IMR-90 (cell line): ENCODE measurements around the gene TTC24. TPM values are rescaled to one million over a fixed set of nuclear protein-coding genes. Genes with fewer than 3 reads are reported as not detected.

Experiments used
- ATAC-seq: fragments of 200-7000 bp; cut with Tn5 transposase; 2 replicates; pipeline ENCODE4 v1.9.1; 2020; ENCODE audit warnings: low read depth, mild to moderate bottlenecking, moderate library complexity
- BruUV-seq: library from RNA; stranded (reverse); fragments of 400-500 nt; replicated peaks from 2 replicates; lab custom pipeline; 2021; lab: Mats Ljungman, UMichigan
- CTCF ChIA-PET: fragments of 300-600 bp; formaldehyde crosslinking; extraction: SDS; loops from one replicate; lab custom pipeline; 2021; ENCODE audit warnings: antibody characterized with exemption; lab: Yijun Ruan, JAX
- POLR2A ChIA-PET: fragments of 300-600 bp; sonication (Branson Sonifier 250); formaldehyde crosslinking; loops from one replicate; lab custom pipeline; 2022; ENCODE audit warnings: antibody characterized with exemption; ENCODE audit not compliant: unreplicated experiment; lab: Charles Lee
- DNase-seq: peaks from one replicate; pipeline ENCODE4 v3.0.0; 2013
- H2AFZ ChIP-seq: replicated peaks from 2 replicates; pipeline ENCODE3; 2013; ENCODE audit warnings: low read length, mild to moderate bottlenecking; ENCODE audit not compliant: poor library complexity
- H2AK5ac ChIP-seq: 2 replicates; pipeline ENCODE4 v1.6.1; 2013; ENCODE audit warnings: low read depth, low read length, inconsistent platforms
- H2AK9ac ChIP-seq: replicated peaks from 2 replicates; pipeline ENCODE3; 2013; ENCODE audit warnings: mild to moderate bottlenecking, low read depth, low read length, moderate library complexity; ENCODE audit not compliant: poor library complexity
- H2BK120ac ChIP-seq: 2 replicates; pipeline ENCODE4 v1.6.1; 2013; ENCODE audit warnings: low read depth, low read length, inconsistent platforms
- H2BK15ac ChIP-seq: 3 replicates; pipeline ENCODE4 v1.6.1; 2013; ENCODE audit warnings: low read depth, low read length, inconsistent platforms
- H2BK20ac ChIP-seq: 2 replicates; pipeline ENCODE4 v1.6.1; 2013; ENCODE audit warnings: low read depth, mild to moderate bottlenecking, inconsistent platforms, low read length, moderate library complexity
- H2BK5ac ChIP-seq: 2 replicates; pipeline ENCODE4 v1.6.1; 2013; ENCODE audit warnings: mild to moderate bottlenecking, low read depth, low read length, inconsistent platforms; ENCODE audit not compliant: poor library complexity, severe bottlenecking
- H3K14ac ChIP-seq: replicated peaks from 2 replicates; pipeline ENCODE4 v1.6.1; 2013; ENCODE audit warnings: low read depth, low read length, inconsistent platforms
- H3K18ac ChIP-seq: 2 replicates; pipeline ENCODE4 v1.6.1; 2013; ENCODE audit warnings: low read depth, low read length, control low read depth
- H3K23ac ChIP-seq: 2 replicates; pipeline ENCODE4 v1.6.1; 2013; ENCODE audit warnings: low read depth, low read length, inconsistent platforms
- H3K27ac ChIP-seq: 2 replicates; pipeline ENCODE4 v1.5.1; 2013; ENCODE audit warnings: mild to moderate bottlenecking, control low read depth, low read length; ENCODE audit not compliant: insufficient read depth
- H3K27me3 ChIP-seq: 2 replicates; pipeline ENCODE4 v1.6.1; 2013; ENCODE audit warnings: low read length; ENCODE audit not compliant: control insufficient read depth, insufficient read depth
- H3K36me3 ChIP-seq: 2 replicates; pipeline ENCODE4 v1.6.1; 2013; ENCODE audit warnings: low read length, mixed read lengths; ENCODE audit not compliant: control insufficient read depth, insufficient read depth
- H3K4ac ChIP-seq: 2 replicates; pipeline ENCODE4 v1.6.1; 2013; ENCODE audit warnings: low read depth, low read length, inconsistent platforms
- H3K4me1 ChIP-seq: 2 replicates; pipeline ENCODE4 v1.6.1; 2013; ENCODE audit warnings: low read length, mixed read lengths; ENCODE audit not compliant: control insufficient read depth, insufficient read depth
- H3K4me2 ChIP-seq: 2 replicates; pipeline ENCODE4 v1.6.1; 2013; ENCODE audit warnings: low read depth, mild to moderate bottlenecking, control low read depth, low read length, moderate library complexity
- H3K4me3 ChIP-seq: 2 replicates; pipeline ENCODE4 v1.5.1; 2013; ENCODE audit warnings: low read depth, mild to moderate bottlenecking, control low read depth, low read length, moderate library complexity; ENCODE audit not compliant: insufficient read depth
- H3K56ac ChIP-seq: 2 replicates; pipeline ENCODE4 v1.6.1; 2013; ENCODE audit warnings: low read length, inconsistent platforms; ENCODE audit not compliant: insufficient read depth; ENCODE audit errors: extremely low read depth
- H3K79me1 ChIP-seq, 2 experiments: 2 replicates each; pipeline ENCODE4 v1.6.1; 2013; ENCODE audit warnings: low read length in 2 of 2, inconsistent platforms in 1 of 2, low read depth in 1 of 2
- H3K9ac ChIP-seq: 2 replicates; pipeline ENCODE4 v1.6.1; 2013; ENCODE audit warnings: low read depth, low read length, control low read depth
- H3K9me1 ChIP-seq: 2 replicates; pipeline ENCODE4 v1.6.1; 2013; ENCODE audit warnings: low read length, inconsistent platforms; ENCODE audit not compliant: insufficient read depth
- H3K9me3 ChIP-seq: 2 replicates; pipeline ENCODE4 v1.6.1; 2013; ENCODE audit warnings: low read length; ENCODE audit not compliant: control insufficient read depth, insufficient read depth
- H4K20me1 ChIP-seq: 2 replicates; pipeline ENCODE4 v1.6.1; 2013; ENCODE audit warnings: low read length, inconsistent platforms; ENCODE audit not compliant: insufficient read depth
- H4K5ac ChIP-seq: 2 replicates; pipeline ENCODE4 v1.6.1; 2013; ENCODE audit warnings: mild to moderate bottlenecking, low read depth, low read length, control low read depth
- H4K8ac ChIP-seq, 2 experiments: 2 replicates each; pipeline ENCODE4 v1.6.1; 2013; ENCODE audit warnings: low read depth in 2 of 2, low read length in 2 of 2, control low read depth in 1 of 2, inconsistent platforms in 1 of 2
- H4K91ac ChIP-seq: 2 replicates; pipeline ENCODE4 v1.6.1; 2013; ENCODE audit warnings: low read depth, low read length, inconsistent platforms; ENCODE audit not compliant: insufficient read depth
- BHLHE40 ChIP-seq: fragments of 150-350 bp; IDR thresholded peaks from 2 replicates; pipeline ENCODE4 v1.6.1; 2016; ENCODE audit warnings: mild to moderate bottlenecking, low read depth, low read length
- CEBPB ChIP-seq: IDR thresholded peaks from 2 replicates; pipeline ENCODE4 v1.6.1; 2012; ENCODE audit warnings: low read depth, low read length, improper control_type of control experiment
- CHD1 ChIP-seq: IDR thresholded peaks from 2 replicates; pipeline ENCODE4 v1.6.1; 2012; ENCODE audit warnings: low read depth, low read length, improper control_type of control experiment
- ELK1 ChIP-seq: fragments of 150-350 bp; IDR thresholded peaks from 2 replicates; pipeline ENCODE4 v1.6.1; 2016; ENCODE audit warnings: low read depth, mild to moderate bottlenecking, low read length, moderate library complexity, borderline replicate concordance
- FOS ChIP-seq: fragments of 150-350 bp; IDR thresholded peaks from 2 replicates; pipeline ENCODE4 v1.6.1; 2016; ENCODE audit warnings: low read depth, low read length
- MAFK ChIP-seq: IDR thresholded peaks from 2 replicates; pipeline ENCODE4 v1.6.1; 2012; ENCODE audit warnings: low read depth, low read length, improper control_type of control experiment
- MAZ ChIP-seq: IDR thresholded peaks from 2 replicates; pipeline ENCODE4 v1.6.1; 2012; ENCODE audit warnings: low read depth, mild to moderate bottlenecking, low read length, improper control_type of control experiment, moderate library complexity, borderline replicate concordance
- MXI1 ChIP-seq: IDR thresholded peaks from 2 replicates; pipeline ENCODE4 v1.6.1; 2012; ENCODE audit warnings: low read depth, mild to moderate bottlenecking, low read length, moderate library complexity, borderline replicate concordance
- NFE2L2 ChIP-seq: fragments of 150-350 bp; IDR thresholded peaks from 2 replicates; pipeline ENCODE4 v1.6.1; 2016; ENCODE audit warnings: low read depth, mild to moderate bottlenecking, low read length
- POLR2A ChIP-seq: IDR thresholded peaks from 2 replicates; pipeline ENCODE4 v1.6.1; 2012; ENCODE audit warnings: mild to moderate bottlenecking, low read depth, low read length
- RAD21 ChIP-seq: IDR thresholded peaks from 2 replicates; pipeline ENCODE4 v1.6.1; 2012; ENCODE audit warnings: low read length, improper control_type of control experiment
- RCOR1 ChIP-seq: IDR thresholded peaks from 2 replicates; pipeline ENCODE4 v1.6.1; 2012; ENCODE audit warnings: mild to moderate bottlenecking, low read length, improper control_type of control experiment; ENCODE audit not compliant: insufficient replicate concordance
- RFX5 ChIP-seq: IDR thresholded peaks from 2 replicates; pipeline ENCODE4 v1.8.0; 2012; ENCODE audit warnings: low read depth, mild to moderate bottlenecking, low read length, moderate library complexity
- SMC3 ChIP-seq: fragments of 150-350 bp; IDR thresholded peaks from 2 replicates; pipeline ENCODE4 v1.6.1; 2016; ENCODE audit warnings: low read depth, mild to moderate bottlenecking, antibody characterized with exemption, low read length, moderate library complexity
- USF2 ChIP-seq: fragments of 150-350 bp; IDR thresholded peaks from 2 replicates; pipeline ENCODE4 v1.6.1; 2017; ENCODE audit warnings: mild to moderate bottlenecking, antibody characterized with exemption, low read length, low read depth
- WGBS, 2 experiments: methylation state at CpG; one replicate each; pipeline versions ENCODE4 v1.1.5 to v1.1.7; 2013; ENCODE audit warnings: missing lambda C conversion rate in 2 of 2; ENCODE audit not compliant: insufficient read length in 1 of 2; ENCODE audit errors: extremely low coverage in 2 of 2; 5-methylcytosine and 5-hydroxymethylcytosine counted together
- dilution Hi-C: fragments of 300-500 bp; cut with HindIII; formaldehyde crosslinking; loops from one replicate; pipeline ENCODE4 v1.14.3; 2018; ENCODE audit warnings: low sequenced_read_pairs; ENCODE audit not compliant: unreplicated experiment
- in situ Hi-C: fragments of 300-500 bp; cut with MboI; formaldehyde crosslinking; loops from 3 replicates; pipeline ENCODE4 v1.14.3; 2019; ENCODE audit warnings: low sequenced_read_pairs, inconsistent platforms, mixed read lengths
- intact Hi-C: fragments of 100-400 bp; cut with micrococcal nuclease; formaldehyde crosslinking; loops from 2 replicates; pipeline ENCODE4 v1.10.0; 2022
- polyA plus RNA-seq, 3 experiments: library from polyadenylated mRNA; depleted of rRNA; stranded (reverse); fragments of >200 nt; gene quantifications; 2 replicates each; pipeline ENCODE4 v1.2.3, GENCODE V29; 2012; ENCODE audit warnings: low replicate concordance in 1 of 3
- total RNA-seq: library from RNA; depleted of rRNA; stranded (reverse); fragments of >200 nt; gene quantifications from 2 replicates; pipeline ENCODE4 v1.2.3, GENCODE V29; 2012
- TF ChIP-seq, protein P1 (sequence below): conservative IDR thresholded peaks from 2 replicates; pipeline ENCODE4 v1.5.1; 2012; ENCODE audit warnings: mild to moderate bottlenecking, low read depth, low read length, improper control_type of control experiment

Gene TTC24
- total and polyA plus RNA-seq, 2 of the 4 experiments (the other 2 are of a cell fraction): not detected

GRCh38 chr1:156547982-156548381, 31.5 kb upstream of the TTC24 start:
- Histone ChIP-seq H2AFZ (no peak overlapping the region), H3K79me1 (peaks cover 0 to 16% of the 10 kb centered on the region in 2 experiments; a peak in 2 of 4 replicates), H2AK5ac (no peak overlapping the region), H3K23ac (no peak overlapping the region), H3K4me3 (no peak overlapping the region), H2BK20ac (no peak overlapping the region), H3K4me1 (no peaks in the 10 kb centered on the region), H4K8ac (no peak overlapping the region), H3K27me3 (no peaks in the 10 kb centered on the region), H4K91ac (no peak overlapping the region), H3K9me3 (no peaks in the 10 kb centered on the region), H2BK15ac (no peak overlapping the region), H3K14ac (no peak overlapping the region), H3K18ac (no peak overlapping the region), H3K9me1 (peaks cover 13% of the 10 kb centered on the region), H4K5ac (no peak overlapping the region), H3K4ac (no peak overlapping the region), H3K36me3 (peaks cover 14% of the 10 kb centered on the region), H2BK5ac (no peak overlapping the region), H3K27ac (no peak overlapping the region), H3K56ac (no peak overlapping the region), H2AK9ac (no peak overlapping the region), H3K4me2 (no peak overlapping the region), H3K9ac (no peak overlapping the region), H2BK120ac (no peak overlapping the region), H4K20me1 (no peaks in the 10 kb centered on the region)
- no peak for ATAC-seq
- no TSS peak for BruUV-seq
- 100% methylated on average over 1 of the region's 9 CpGs; no CpG with 5 or more reads in 1 of the 2 experiments for WGBS, 2 experiments
- TF ChIP-seq MAZ (no peak), MAFK (no peak), CHD1 (no peak), RFX5 (no peak), RCOR1 (no peak), MXI1 (no peak), POLR2A (no peak), ELK1 (no peak), RAD21 (no peak), NFE2L2 (no peak), CEBPB (no peak), USF2 (no peak), SMC3 (no peak), BHLHE40 (no peak), FOS (no peak)
- TF ChIP-seq, protein P1, sequence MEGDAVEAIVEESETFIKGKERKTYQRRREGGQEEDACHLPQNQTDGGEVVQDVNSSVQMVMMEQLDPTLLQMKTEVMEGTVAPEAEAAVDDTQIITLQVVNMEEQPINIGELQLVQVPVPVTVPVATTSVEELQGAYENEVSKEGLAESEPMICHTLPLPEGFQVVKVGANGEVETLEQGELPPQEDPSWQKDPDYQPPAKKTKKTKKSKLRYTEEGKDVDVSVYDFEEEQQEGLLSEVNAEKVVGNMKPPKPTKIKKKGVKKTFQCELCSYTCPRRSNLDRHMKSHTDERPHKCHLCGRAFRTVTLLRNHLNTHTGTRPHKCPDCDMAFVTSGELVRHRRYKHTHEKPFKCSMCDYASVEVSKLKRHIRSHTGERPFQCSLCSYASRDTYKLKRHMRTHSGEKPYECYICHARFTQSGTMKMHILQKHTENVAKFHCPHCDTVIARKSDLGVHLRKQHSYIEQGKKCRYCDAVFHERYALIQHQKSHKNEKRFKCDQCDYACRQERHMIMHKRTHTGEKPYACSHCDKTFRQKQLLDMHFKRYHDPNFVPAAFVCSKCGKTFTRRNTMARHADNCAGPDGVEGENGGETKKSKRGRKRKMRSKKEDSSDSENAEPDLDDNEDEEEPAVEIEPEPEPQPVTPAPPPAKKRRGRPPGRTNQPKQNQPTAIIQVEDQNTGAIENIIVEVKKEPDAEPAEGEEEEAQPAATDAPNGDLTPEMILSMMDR: no peak
- ChIA-PET POLR2A (no interaction called here), CTCF (no interaction called here)
- dilution Hi-C loops: no loop called here
- in situ Hi-C loops: no loop called here
- intact Hi-C loops: no loop called here
- no peak for DNase-seq
